ENCODE results near the gene AP2A2.

The AP2A2 gene

GRCh38 chr11:898540-899190, 27.0 kb upstream of the AP2A2 start:
- DNase-seq (ENCODE audit: low spot score), result peak; percentile 58

DNA sequence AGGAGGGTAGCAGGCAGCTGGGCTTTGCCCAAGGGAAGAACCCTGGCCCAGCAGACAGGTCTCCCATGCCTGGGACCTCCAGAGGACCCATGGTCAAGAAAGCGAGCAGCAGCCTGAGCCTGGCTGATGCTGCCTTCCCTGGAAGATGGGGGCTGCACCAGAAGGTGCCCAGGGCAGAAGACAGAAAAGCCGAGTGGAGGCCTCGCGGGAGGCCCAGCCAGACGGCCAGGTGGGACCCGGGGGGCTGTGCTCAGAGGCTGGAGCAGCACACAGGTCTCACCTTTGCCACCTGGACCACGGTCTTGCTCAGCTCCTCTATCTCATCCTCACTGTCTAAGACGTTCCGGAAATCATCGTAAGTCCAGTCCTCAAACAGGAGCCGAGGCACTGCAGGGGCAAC, 25.9 kb upstream of the AP2A2 start:
- DNase-seq (ENCODE audit: low spot score), result no peak

DNA sequence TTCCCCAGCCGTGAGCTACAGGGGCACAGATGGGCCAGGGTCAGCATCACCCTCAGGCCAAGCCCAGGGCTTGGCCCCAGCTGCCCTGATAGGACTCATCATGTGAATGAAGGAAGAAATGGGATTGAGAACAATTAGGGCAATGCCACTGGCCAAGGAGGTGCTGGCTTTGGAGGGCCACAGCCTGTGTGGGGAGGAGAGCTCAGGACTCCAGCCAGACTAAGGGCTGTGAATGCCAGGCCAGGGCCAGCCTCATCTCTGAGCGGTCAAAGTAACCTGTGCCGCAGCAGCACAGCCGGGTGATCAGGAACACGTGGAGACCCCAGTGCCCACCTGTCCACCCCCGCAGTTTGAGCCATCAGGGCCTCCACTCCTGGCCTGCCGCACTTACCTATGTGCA, 25.1 kb upstream of the AP2A2 start:
- no peak for DNase-seq (ENCODE audit: low spot score)

DNA sequence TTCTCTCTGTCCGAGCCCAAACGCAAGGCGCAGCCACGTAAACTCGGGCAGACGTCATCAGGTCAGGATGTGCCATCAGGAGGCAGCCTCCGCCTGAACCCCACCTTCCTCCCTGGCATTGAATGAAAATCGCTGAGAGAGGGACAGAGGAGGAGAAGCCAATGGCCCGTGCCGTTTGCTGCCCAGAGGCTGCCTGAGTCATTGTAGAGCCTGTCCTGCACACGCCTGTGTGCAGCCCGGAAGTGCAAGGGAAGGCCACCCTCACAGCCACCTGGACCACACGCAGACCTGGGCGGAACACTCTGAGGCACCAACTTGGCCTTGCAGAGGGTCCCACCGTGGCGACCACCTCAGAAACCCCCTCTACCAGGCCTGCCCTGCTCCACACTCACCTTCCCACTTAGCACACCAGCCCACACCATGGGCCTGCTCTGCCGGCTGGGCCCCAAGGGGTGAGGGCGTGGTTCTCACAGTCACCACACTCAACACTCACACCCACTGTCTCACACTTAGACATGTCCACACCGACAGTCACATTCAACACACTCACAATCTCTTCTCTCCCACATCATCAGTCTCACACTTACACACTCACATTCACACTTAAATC, 24.1 kb upstream of the AP2A2 start:
- DNase-seq (ENCODE audit: low spot score), result no peak

DNA sequence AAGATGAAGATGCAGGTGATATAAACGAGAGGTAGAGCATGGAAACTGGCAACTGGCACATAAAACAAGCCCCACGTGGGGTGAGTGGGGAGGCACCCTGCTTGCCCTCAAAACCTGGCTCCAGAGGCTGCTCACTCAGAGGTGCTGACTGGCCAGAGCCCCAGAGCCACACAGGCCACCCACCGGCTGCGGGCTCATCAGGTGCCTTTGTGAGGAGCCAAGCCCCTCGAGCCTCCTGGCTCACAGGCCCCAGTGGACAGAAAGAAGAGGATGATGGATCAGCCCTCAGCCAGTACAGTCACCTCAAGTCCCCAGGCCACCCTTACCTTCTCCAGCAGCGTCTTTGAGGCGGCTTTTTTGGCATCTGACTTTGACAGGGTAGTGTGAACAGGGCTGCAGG, 21.3 kb upstream of the AP2A2 start:
- no peak for DNase-seq (ENCODE audit: low spot score)

DNA sequence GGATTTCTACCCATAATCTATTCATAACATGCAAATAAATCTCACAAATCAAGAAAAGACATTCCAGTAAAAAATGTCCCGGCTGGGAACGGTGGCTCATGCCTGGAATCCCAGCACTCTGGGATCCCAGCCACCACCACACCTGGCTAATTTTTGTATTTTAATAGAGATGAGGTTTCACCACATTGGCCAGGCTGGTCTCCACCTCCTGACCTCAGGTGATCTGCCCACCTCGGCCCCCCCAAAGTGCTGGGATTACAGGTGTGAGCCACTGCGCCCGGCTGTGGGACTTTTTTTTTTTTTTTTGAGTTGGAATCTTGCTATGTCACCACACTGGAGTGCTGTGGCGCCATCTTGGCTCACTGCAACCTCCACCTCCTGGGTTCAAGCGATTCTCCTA, 19.7 kb upstream of the AP2A2 start:
- no peak for DNase-seq (ENCODE audit: low spot score)

DNA sequence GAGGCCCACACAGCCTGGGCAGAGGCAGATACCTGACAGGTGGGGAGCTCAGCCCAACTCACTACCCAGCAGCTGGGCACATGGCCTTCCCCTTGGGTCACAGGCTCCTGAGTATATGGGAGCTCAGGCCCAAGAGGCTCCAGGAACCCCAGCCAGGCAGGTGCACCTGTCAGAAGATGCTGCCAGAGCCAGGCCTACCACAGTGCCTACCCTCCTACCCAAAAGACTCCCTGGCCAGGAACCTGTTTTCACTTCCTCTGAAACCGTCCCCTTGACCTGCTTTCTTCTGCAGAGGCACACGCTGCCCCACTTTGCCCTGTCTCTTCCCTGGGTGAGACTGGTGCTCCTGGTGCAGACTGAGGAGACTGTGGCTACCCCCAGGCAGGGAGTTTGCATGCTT, 18.0 kb upstream of the AP2A2 start:
- no peak for DNase-seq (ENCODE audit: low spot score)

- DNase-seq (ENCODE audit: low spot score), result no peak
These were observed 17.4 kb upstream of the AP2A2 start for GRCh38 chr11:908273-908672.

GRCh38 chr11:909406-909805, 16.3 kb upstream of the AP2A2 start:
- DNase-seq (ENCODE audit: low spot score), result no peak

GRCh38 chr11:910044-910588, 15.6 kb upstream of the AP2A2 start:
- no peak for DNase-seq (ENCODE audit: low spot score)

- DNase-seq (ENCODE audit: low spot score), result peak; percentile 100
These were observed 15.1 kb upstream of the AP2A2 start, which contains the start of gene CHID1 for GRCh38 chr11:910589-911030. Gene CHID1 (minus strand): TSS chr11:910810. CDS start chr11:904816, 5,994 bp downstream.

- no peak for DNase-seq (ENCODE audit: low spot score)
These were observed 14.4 kb upstream of the AP2A2 start for GRCh38 chr11:911031-911889.

DNA sequence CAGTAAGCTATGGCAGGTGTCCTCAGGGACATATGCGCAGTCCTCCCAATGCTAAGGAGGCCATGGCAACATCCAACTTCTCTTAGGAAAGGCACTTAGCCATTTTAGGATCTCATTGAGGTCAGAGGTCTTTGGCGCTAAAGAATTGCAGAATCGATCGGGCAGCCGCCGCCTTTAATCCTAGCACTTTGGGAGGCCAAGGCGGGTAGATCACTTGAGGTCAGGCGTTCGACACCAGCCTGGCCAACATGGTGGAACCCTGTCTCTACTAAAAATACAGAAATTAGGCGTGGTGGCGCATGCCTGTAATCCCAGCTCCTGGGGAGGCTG, 13.8 kb upstream of the AP2A2 start:
- DNase-seq (ENCODE audit: low spot score), result no peak

DNA sequence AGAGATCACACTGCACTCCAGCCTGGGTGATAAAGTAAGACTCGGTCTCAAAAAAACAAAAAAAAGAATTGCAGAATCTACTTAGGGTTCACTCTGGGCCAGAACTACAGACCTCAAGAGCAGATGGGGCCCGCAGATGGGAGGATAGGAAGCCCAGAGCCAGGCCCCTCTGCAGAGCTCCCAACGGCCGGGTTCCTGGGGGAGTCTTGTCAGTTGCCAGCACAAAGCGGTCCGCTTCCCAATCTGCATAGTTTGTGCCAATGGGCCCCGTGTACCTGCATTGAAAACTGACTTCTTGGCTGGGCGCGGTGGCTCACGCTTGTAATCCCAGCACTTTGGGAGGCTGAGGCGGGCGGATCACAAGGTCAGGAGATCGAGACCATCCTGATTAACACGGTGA, 13.4 kb upstream of the AP2A2 start:
- no peak for DNase-seq (ENCODE audit: low spot score)

DNA sequence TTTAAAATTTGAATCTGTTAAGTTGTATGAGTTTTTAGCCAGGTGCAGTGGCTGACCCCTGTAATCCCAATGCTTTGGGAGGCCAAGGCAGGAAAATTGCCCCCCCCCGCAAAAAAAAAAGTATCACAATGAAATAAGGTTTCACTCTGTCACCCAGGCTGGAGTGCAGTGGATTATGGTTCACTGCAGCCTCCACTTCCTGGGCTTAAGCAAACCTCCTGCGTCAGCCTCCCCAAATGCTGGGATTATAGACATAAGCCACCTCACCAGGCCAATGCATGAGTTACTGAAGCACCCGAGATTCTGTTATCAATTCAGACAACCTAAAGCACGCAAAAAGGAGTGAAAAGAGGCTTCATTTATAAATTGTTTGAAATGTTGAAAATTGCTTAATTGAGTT, 12.6 kb upstream of the AP2A2 start:
- DNase-seq (ENCODE audit: low spot score), result no peak

GRCh38 chr11:914204-914603, 11.5 kb upstream of the AP2A2 start:
- DNase-seq (ENCODE audit: low spot score), result no peak

GRCh38 chr11:914747-915501, 10.7 kb upstream of the AP2A2 start:
- no peak for DNase-seq (ENCODE audit: low spot score)

- DNase-seq (ENCODE audit: low spot score), result no peak
These were observed 8.2 kb upstream of the AP2A2 start for GRCh38 chr11:917426-917825.

DNA sequence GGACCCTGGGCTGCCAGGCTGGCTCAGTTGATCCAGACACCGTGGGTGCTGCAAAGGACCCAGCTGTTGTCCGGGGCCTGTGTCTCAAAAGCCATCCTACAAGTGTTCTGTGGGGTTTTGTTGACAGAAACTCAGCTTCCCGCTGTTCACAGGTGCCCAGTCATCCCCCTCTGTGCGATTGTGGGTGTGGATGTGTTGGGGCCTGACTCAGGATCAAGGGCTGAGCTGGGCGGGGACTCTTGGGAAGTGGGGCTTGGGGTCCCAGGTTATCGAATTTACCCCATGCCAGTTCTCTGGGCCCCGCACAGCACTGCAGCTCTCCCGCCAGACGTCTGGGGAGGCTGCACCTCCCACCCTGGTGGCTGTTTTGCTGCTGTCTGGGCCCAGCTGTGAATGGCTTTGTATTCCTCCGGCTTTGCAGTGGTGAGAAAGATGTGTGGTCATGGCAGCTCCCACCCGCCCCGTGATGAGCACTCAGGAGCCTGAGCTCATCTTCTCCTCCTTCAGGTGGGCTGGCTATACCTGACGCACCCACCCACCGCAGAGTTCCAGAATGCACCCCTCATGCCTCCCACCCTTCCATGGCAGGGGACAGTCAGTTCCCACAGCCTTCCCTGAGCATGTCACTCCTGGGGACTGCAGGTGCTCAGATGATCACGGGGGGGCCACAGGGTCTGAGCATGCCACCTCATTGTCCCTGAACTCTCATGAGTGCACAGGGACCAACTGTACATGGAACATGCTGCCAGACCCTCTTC, 3.6 kb upstream of the AP2A2 start:
- no peak for DNase-seq (ENCODE audit: low spot score)

- DNase-seq (ENCODE audit: low spot score), result peak; percentile 1
These were observed 1.8 kb upstream of the AP2A2 start for GRCh38 chr11:923691-924405.
